WTC11 (cell line): Measurements from ENCODE around the gene DTNB. TPM values are rescaled to one million over a fixed set of nuclear protein-coding genes. Genes with fewer than 3 reads are reported as not detected.

ENCODE experiments used
- ATAC-seq: fragments of 200-7000 bp; cut with Tn5 transposase; 2 replicates; pipeline ENCODE4 v1.10.0; 2021; ENCODE audit warnings: mild to moderate bottlenecking, moderate library complexity
- CTCF ChIA-PET: fragments of 300-600 bp; sonication (Branson Sonifier 250); formaldehyde crosslinking; loops from one replicate; lab custom pipeline; 2021; ENCODE audit warnings: antibody characterized with exemption; lab: Charles Lee
- POLR2A ChIA-PET: fragments of 350-600 bp; sonication (Branson Sonifier 250); formaldehyde crosslinking; loops from one replicate; lab custom pipeline; 2021; ENCODE audit warnings: antibody characterized with exemption; lab: Charles Lee
- DNase-seq: peaks from one replicate; pipeline ENCODE4 v3.0.0; 2021; ENCODE audit warnings: low spot score
- H3K27ac Mint-ChIP-seq: 2 replicates; pipeline ENCODE4 v1.8.0; 2021; ENCODE audit warnings: mixed read lengths
- H3K27me3 Mint-ChIP-seq: 2 replicates; pipeline ENCODE4 v1.8.0; 2021; ENCODE audit warnings: low read depth, mild to moderate bottlenecking, moderate library complexity, mixed read lengths
- H3K36me3 Mint-ChIP-seq: 2 replicates; pipeline ENCODE4 v1.8.0; 2021; ENCODE audit warnings: mixed read lengths
- H3K4me1 Mint-ChIP-seq: 2 replicates; pipeline ENCODE4 v1.8.0; 2022; ENCODE audit warnings: mixed read lengths
- H3K4me3 Mint-ChIP-seq: 2 replicates; pipeline ENCODE4 v1.8.0; 2021; ENCODE audit warnings: mild to moderate bottlenecking, moderate library complexity, mixed read lengths
- H3K9me3 Mint-ChIP-seq: 2 replicates; pipeline ENCODE4 v1.8.0; 2021; ENCODE audit warnings: mixed read lengths
- ETV6 ChIP-seq: sonication (generic); formaldehyde crosslinking; IDR thresholded peaks from 2 replicates; pipeline ENCODE4 v1.8.1; 2022; ENCODE audit warnings: mild to moderate bottlenecking, missing genetic modification reagents
- GABPB1 ChIP-seq: sonication (generic); formaldehyde crosslinking; IDR thresholded peaks from 2 replicates; pipeline ENCODE4 v1.8.1; 2023; ENCODE audit warnings: mild to moderate bottlenecking, missing genetic modification reagents
- HMGA2 ChIP-seq: fragments of 250-450 bp; sonication (Bioruptor Pico); IDR thresholded peaks from 2 replicates; pipeline ENCODE4 v1.4.0; 2021; ENCODE audit warnings: mild to moderate bottlenecking, moderate library complexity
- IRF2 ChIP-seq: sonication (generic); formaldehyde crosslinking; IDR thresholded peaks from 2 replicates; pipeline ENCODE4 v1.8.0; 2022; ENCODE audit warnings: low read depth, missing genetic modification reagents, borderline replicate concordance
- MXD4 ChIP-seq: fragments of 250-450 bp; sonication (Bioruptor Pico); IDR thresholded peaks from 2 replicates; pipeline ENCODE4 v1.8.0; 2021; ENCODE audit warnings: mild to moderate bottlenecking, moderate library complexity, borderline replicate concordance
- SOX15 ChIP-seq: fragments of 250-450 bp; sonication (Bioruptor Pico); IDR thresholded peaks from 2 replicates; pipeline ENCODE4 v1.9.0; 2021; ENCODE audit warnings: mild to moderate bottlenecking
- SP1 ChIP-seq: sonication (generic); formaldehyde crosslinking; conservative IDR thresholded peaks from 2 replicates; pipeline ENCODE4 v1.8.1; 2022; ENCODE audit warnings: missing genetic modification reagents
- TCF7 ChIP-seq: sonication (generic); formaldehyde crosslinking; IDR thresholded peaks from 2 replicates; pipeline ENCODE4 v1.8.0; 2022; ENCODE audit warnings: mild to moderate bottlenecking, low read depth, missing genetic modification reagents, moderate library complexity
- TEAD1 ChIP-seq: sonication (generic); formaldehyde crosslinking; IDR thresholded peaks from 2 replicates; pipeline ENCODE4 v1.8.0; 2022; ENCODE audit warnings: mild to moderate bottlenecking, missing genetic modification reagents
- ZNF121 ChIP-seq: sonication (generic); formaldehyde crosslinking; IDR thresholded peaks from 2 replicates; pipeline ENCODE4 v1.8.0; 2023; ENCODE audit warnings: missing genetic modification reagents
- ZNF219 ChIP-seq: sonication (generic); formaldehyde crosslinking; IDR thresholded peaks from 2 replicates; pipeline ENCODE4 v1.8.0; 2023; ENCODE audit warnings: missing genetic modification reagents, mild to moderate bottlenecking, borderline replicate concordance
- ZNF232 ChIP-seq: sonication (generic); formaldehyde crosslinking; IDR thresholded peaks from 2 replicates; pipeline ENCODE4 v1.8.0; 2022; ENCODE audit warnings: mild to moderate bottlenecking, missing genetic modification reagents
- ZNF317 ChIP-seq: sonication (generic); formaldehyde crosslinking; IDR thresholded peaks from 2 replicates; pipeline ENCODE4 v1.8.1; 2023; ENCODE audit warnings: low read depth, mild to moderate bottlenecking, moderate library complexity, missing genetic modification reagents, borderline replicate concordance
- total RNA-seq: library from RNA; stranded (reverse); gene quantifications from 3 replicates; pipeline ENCODE4 v1.2.3, GENCODE V29; 2021
- TF ChIP-seq, protein P1 (sequence below): fragments of 250-450 bp; sonication (Bioruptor Pico); IDR thresholded peaks from 2 replicates; pipeline ENCODE4 v1.9.0; 2021; ENCODE audit warnings: mild to moderate bottlenecking
- TF ChIP-seq, protein P2 (sequence below): sonication (generic); formaldehyde crosslinking; IDR thresholded peaks from 2 replicates; pipeline ENCODE4 v1.8.1; 2023; ENCODE audit warnings: mild to moderate bottlenecking, moderate library complexity, missing genetic modification reagents
- TF ChIP-seq, protein P3 (sequence below): sonication (generic); formaldehyde crosslinking; IDR thresholded peaks from 2 replicates; pipeline ENCODE4 v1.8.0; 2023; ENCODE audit warnings: missing genetic modification reagents, mild to moderate bottlenecking, borderline replicate concordance
- TF ChIP-seq, protein P4 (sequence below): fragments of 250-450 bp; sonication (Bioruptor Pico); IDR thresholded peaks from 2 replicates; pipeline ENCODE4 v1.9.0; 2021; ENCODE audit warnings: moderate library complexity, mild to moderate bottlenecking, inconsistent platforms, borderline replicate concordance
- TF ChIP-seq, protein P5 (sequence below): sonication (generic); formaldehyde crosslinking; IDR thresholded peaks from 2 replicates; pipeline ENCODE4 v1.8.0; 2023; ENCODE audit warnings: mild to moderate bottlenecking, missing genetic modification reagents
- TF ChIP-seq, protein P6 (sequence below): sonication (generic); formaldehyde crosslinking; conservative IDR thresholded peaks from 2 replicates; pipeline ENCODE4 v1.8.1; 2022; ENCODE audit warnings: mild to moderate bottlenecking, missing genetic modification reagents
- TF ChIP-seq, protein P7 (sequence below): fragments of 250-450 bp; sonication (Bioruptor Pico); conservative IDR thresholded peaks from 2 replicates; pipeline ENCODE4 v1.9.0; 2021; ENCODE audit warnings: mild to moderate bottlenecking
- TF ChIP-seq, protein P8 (sequence below): sonication (generic); formaldehyde crosslinking; IDR thresholded peaks from 2 replicates; pipeline ENCODE4 v1.8.1; 2023; ENCODE audit warnings: mild to moderate bottlenecking, missing genetic modification reagents, moderate library complexity

The DTNB gene
- total RNA-seq, 1 experiment from 2014 or later: 39.9 TPM

DNA sequence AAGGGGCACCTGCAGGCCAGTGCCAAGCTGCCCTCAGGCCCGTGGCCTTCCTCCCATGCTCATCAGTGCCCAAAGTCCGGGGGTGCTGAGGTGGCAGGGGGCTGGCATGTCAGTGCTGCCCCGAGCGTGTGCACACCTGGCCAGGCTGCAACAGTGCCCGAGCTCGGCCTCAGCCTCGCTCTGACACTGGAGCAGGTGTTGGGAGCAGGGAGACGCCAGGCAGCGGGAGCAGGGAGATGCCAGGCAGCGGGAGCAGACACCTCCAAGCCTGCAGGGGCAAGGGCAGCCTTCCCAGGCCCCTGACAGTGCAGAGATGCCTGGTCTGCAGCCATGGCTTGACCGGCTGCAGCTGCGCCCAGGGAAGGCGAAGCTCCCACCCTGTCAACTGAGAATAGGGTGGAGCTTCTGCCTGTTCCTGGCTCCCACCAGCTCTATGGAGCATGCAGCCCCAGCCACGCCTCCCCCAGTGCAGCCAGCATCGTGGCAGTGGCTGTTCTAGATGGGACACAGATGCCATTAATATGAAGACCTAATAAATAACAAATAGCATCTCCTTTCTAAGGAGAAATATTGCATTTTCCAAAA, 82.4 kb downstream of the DTNB start (continued):
- TF ChIP-seq ZNF317 (CRISPR knock-in tag) (no peak), IRF2 (CRISPR knock-in tag) (no peak), GABPB1 (CRISPR knock-in tag) (no peak), MXD4 (no peak), TEAD1 (CRISPR knock-in tag) (no peak), ZNF232 (no peak)
- TF ChIP-seq, all 79 proteins: peak for 0

DNA sequence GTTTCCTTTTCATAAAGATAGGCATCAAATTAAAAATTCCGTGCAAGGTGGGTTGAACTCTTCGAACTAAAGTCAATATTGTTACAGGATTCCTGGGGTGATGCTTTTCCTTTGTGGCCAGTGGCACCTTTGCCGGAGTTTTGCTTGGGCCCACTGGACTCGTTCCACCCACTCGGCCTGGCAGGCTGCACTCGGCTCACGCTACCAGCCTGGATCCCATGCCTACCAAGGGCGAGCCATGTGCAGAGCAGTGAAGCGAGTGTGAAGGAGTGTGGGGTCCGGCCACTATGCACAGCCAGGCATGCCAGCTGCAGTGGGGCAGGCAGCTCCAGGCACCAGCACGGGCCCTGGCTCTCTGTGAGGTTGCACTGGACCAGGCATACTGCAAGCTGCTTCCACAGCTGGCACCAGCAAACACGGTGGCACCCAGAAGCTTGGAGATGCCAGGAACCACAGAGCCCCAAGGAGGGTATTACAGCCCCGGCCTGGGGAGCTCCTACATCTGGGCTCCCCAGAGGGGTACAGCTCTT, 83.6 kb downstream of the DTNB start:
- no peaks in the 10 kb centered on the region for H3K36me3 Mint-ChIP-seq
- H3K4me1 Mint-ChIP-seq: peaks cover 28% of the 10 kb centered on the region
- H3K4me3 Mint-ChIP-seq: no peak overlapping the region
- H3K9me3 Mint-ChIP-seq: no peaks in the 10 kb centered on the region
- DNase-seq (no peak), ATAC-seq (no peak)
- no peaks in the 10 kb centered on the region for H3K27me3 Mint-ChIP-seq
- POLR2A ChIA-PET: no interaction called here
- CTCF ChIA-PET: interaction anchor here (0.5 to 2.8 kb wide), 4 partner anchors 18 to 228 kb away, joined by 3 to 9 read pairs (median 8); no protein-coding TSS in a partner anchor
- H3K27ac Mint-ChIP-seq: no peak overlapping the region
- TF ChIP-seq, protein P1, sequence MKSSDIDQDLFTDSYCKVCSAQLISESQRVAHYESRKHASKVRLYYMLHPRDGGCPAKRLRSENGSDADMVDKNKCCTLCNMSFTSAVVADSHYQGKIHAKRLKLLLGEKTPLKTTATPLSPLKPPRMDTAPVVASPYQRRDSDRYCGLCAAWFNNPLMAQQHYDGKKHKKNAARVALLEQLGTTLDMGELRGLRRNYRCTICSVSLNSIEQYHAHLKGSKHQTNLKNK: no peak
- TF ChIP-seq GABPB1 (CRISPR knock-in tag): no peak
- TF ChIP-seq, protein P2, sequence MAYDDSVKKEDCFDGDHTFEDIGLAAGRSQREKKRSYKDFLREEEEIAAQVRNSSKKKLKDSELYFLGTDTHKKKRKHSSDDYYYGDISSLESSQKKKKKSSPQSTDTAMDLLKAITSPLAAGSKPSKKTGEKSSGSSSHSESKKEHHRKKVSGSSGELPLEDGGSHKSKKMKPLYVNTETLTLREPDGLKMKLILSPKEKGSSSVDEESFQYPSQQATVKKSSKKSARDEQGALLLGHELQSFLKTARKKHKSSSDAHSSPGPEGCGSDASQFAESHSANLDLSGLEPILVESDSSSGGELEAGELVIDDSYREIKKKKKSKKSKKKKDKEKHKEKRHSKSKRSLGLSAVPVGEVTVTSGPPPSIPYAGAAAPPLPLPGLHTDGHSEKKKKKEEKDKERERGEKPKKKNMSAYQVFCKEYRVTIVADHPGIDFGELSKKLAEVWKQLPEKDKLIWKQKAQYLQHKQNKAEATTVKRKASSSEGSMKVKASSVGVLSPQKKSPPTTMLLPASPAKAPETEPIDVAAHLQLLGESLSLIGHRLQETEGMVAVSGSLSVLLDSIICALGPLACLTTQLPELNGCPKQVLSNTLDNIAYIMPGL: no peak
- TF ChIP-seq ZNF121 (CRISPR knock-in tag): no peak
- no peak for TF ChIP-seq TCF7 (CRISPR knock-in tag)
- TF ChIP-seq ETV6 (CRISPR knock-in tag): no peak
- TF ChIP-seq, protein P3, sequence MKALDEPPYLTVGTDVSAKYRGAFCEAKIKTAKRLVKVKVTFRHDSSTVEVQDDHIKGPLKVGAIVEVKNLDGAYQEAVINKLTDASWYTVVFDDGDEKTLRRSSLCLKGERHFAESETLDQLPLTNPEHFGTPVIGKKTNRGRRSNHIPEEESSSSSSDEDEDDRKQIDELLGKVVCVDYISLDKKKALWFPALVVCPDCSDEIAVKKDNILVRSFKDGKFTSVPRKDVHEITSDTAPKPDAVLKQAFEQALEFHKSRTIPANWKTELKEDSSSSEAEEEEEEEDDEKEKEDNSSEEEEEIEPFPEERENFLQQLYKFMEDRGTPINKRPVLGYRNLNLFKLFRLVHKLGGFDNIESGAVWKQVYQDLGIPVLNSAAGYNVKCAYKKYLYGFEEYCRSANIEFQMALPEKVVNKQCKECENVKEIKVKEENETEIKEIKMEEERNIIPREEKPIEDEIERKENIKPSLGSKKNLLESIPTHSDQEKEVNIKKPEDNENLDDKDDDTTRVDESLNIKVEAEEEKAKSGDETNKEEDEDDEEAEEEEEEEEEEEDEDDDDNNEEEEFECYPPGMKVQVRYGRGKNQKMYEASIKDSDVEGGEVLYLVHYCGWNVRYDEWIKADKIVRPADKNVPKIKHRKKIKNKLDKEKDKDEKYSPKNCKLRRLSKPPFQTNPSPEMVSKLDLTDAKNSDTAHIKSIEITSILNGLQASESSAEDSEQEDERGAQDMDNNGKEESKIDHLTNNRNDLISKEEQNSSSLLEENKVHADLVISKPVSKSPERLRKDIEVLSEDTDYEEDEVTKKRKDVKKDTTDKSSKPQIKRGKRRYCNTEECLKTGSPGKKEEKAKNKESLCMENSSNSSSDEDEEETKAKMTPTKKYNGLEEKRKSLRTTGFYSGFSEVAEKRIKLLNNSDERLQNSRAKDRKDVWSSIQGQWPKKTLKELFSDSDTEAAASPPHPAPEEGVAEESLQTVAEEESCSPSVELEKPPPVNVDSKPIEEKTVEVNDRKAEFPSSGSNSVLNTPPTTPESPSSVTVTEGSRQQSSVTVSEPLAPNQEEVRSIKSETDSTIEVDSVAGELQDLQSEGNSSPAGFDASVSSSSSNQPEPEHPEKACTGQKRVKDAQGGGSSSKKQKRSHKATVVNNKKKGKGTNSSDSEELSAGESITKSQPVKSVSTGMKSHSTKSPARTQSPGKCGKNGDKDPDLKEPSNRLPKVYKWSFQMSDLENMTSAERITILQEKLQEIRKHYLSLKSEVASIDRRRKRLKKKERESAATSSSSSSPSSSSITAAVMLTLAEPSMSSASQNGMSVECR (CRISPR knock-in tag): no peak
- TF ChIP-seq, protein P4, sequence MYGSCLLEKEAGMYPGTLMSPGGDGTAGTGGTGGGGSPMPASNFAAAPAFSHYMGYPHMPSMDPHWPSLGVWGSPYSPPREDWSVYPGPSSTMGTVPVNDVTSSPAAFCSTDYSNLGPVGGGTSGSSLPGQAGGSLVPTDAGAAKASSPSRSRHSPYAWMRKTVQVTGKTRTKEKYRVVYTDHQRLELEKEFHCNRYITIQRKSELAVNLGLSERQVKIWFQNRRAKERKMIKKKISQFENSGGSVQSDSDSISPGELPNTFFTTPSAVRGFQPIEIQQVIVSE (CRISPR knock-in tag): no peak
- no peak for TF ChIP-seq ZNF219 (CRISPR knock-in tag)
- no peak for TF ChIP-seq HMGA2 (CRISPR knock-in tag)
- TF ChIP-seq, protein P5, sequence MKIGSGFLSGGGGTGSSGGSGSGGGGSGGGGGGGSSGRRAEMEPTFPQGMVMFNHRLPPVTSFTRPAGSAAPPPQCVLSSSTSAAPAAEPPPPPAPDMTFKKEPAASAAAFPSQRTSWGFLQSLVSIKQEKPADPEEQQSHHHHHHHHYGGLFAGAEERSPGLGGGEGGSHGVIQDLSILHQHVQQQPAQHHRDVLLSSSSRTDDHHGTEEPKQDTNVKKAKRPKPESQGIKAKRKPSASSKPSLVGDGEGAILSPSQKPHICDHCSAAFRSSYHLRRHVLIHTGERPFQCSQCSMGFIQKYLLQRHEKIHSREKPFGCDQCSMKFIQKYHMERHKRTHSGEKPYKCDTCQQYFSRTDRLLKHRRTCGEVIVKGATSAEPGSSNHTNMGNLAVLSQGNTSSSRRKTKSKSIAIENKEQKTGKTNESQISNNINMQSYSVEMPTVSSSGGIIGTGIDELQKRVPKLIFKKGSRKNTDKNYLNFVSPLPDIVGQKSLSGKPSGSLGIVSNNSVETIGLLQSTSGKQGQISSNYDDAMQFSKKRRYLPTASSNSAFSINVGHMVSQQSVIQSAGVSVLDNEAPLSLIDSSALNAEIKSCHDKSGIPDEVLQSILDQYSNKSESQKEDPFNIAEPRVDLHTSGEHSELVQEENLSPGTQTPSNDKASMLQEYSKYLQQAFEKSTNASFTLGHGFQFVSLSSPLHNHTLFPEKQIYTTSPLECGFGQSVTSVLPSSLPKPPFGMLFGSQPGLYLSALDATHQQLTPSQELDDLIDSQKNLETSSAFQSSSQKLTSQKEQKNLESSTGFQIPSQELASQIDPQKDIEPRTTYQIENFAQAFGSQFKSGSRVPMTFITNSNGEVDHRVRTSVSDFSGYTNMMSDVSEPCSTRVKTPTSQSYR: no peak
- no peak for TF ChIP-seq SOX15 (CRISPR knock-in tag)
- TF ChIP-seq, protein P6, sequence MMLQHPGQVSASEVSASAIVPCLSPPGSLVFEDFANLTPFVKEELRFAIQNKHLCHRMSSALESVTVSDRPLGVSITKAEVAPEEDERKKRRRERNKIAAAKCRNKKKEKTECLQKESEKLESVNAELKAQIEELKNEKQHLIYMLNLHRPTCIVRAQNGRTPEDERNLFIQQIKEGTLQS (CRISPR knock-in tag): no peak
- TF ChIP-seq, protein P7, sequence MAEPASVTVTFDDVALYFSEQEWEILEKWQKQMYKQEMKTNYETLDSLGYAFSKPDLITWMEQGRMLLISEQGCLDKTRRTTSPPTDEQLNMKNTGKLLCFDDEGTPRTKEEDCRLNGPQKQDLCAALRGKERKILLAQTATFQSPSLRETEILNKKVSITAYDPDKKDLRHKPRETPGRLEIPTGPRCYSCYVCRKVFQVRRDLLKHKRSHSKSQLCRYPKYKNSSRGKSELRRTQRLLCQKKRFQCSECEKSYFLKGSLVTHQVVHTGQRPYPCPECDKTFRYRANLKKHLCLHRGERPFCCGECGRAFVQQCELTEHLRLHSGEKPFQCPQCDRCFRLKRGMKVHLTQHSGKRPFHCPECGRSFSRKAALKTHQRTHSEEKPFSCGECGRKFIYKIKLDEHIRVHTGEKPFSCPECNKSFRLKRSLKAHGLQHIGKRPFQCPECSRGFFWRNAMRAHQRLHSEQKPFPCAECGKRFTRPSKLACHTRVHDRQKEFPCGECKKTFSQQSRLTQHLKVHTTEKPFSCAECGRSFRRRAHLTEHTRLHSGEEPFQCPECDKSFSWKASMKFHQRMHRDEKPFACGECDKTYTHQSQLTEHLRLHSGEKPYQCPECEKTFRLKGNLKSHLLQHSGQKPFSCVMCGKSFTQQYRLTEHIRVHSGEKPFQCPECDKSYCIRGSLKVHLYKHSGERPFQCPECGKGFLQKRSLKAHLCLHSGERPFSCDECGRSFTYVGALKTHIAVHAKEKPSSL (CRISPR knock-in tag): no peak
- TF ChIP-seq, protein P8, sequence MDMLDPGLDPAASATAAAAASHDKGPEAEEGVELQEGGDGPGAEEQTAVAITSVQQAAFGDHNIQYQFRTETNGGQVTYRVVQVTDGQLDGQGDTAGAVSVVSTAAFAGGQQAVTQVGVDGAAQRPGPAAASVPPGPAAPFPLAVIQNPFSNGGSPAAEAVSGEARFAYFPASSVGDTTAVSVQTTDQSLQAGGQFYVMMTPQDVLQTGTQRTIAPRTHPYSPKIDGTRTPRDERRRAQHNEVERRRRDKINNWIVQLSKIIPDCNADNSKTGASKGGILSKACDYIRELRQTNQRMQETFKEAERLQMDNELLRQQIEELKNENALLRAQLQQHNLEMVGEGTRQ (CRISPR knock-in tag): no peak
- TF ChIP-seq SP1: no peak
